Stimulated activated CD8-positive, alpha-beta memory T cell treated with anti-CD3 and anti-CD28 coated beads, Interleukin-12 subunit alpha, Interleukin-12 subunit beta, amount 100 ng/mL, for 1 hour (primary cell): ENCODE measurements around the gene GMIP.

Source experiments
- DNase-seq: peaks from one replicate; pipeline ENCODE4 v3.0.0-alpha.2; 2020; ENCODE audit warnings: low read depth

Gene GMIP

DNA sequence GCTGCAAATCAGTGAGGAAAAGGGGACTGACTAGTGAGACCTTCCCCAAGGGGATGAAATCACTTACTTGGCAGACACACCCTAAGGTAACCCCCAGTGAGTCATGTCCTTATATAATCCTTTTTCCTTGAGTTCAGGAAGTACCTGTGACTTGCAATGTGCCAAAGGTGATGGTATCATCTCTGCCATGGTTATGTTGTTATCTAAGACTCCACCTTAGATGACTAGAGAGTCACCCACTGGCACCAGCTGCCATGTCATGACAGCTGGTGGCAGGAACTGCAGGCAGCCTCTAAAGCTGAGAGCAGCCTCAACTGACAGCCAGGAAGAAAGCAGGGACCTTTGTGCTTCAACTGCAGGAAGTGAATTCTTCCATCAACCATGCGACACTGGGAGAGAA, 37.4 kb downstream of the GMIP start:
- DNase-seq, result no peak

DNA sequence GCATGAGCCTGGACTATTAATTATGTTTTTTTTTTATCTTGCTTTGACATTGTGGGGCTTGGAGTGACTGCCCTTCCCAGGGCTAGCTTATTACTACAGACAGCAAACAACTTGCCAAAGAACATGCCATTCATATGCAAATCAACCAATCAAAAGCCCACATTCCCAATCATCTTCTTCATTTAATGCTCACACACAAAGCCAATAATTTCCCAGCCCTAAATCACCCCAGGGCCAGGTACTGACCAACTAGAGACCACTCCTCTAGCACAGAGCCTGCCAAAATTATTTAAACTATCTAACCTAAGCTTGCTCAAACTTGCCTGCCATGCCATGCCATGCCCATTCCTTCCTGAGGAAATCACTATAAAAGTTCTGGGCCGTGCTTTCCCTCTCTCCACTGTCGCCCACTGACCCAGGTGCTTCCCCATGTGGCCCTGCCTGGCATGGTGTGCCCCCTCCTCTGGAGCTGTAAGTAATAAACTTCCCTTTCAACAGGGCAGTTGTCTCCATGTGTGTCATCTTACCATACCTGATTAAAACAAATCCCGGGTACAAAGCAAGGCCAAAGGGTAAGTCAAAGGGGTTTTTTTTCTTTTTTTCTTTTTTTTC, 40.6 kb downstream of the GMIP start:
- no peak for DNase-seq

- DNase-seq, result no peak
Observed at GRCh38 chr19:19602136-19602712, 41.2 kb downstream of the GMIP start.

GRCh38 chr19:19600793-19601330, 42.6 kb downstream of the GMIP start:
- DNase-seq, result no peak

- DNase-seq, result peak; percentile 44
Observed at GRCh38 chr19:19598728-19599451, 44.6 kb downstream of the GMIP start.

DNA sequence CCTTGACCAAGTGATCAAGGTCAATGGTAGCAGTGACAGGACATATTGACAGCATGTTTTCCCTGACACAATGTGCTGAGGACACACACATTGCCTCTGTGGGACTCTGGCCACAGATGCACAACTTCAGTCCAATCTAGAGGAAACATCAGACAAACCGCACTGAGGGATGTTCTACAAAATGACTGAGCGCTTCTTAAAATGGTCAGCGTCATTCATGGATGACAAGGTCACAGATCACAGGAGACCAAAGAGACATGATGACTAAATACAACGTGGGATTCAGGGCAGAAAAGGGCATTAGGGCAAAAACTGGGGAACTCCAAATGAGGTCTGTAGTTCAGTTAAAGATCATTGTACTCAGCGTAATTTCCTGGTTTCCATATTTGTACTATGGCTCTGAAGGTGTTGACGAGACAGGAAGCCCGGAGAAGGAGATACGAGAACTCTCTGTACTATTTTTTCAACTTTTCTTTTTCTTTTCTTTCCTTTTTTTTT, 45.6 kb downstream of the GMIP start:
- DNase-seq, result no peak

DNA sequence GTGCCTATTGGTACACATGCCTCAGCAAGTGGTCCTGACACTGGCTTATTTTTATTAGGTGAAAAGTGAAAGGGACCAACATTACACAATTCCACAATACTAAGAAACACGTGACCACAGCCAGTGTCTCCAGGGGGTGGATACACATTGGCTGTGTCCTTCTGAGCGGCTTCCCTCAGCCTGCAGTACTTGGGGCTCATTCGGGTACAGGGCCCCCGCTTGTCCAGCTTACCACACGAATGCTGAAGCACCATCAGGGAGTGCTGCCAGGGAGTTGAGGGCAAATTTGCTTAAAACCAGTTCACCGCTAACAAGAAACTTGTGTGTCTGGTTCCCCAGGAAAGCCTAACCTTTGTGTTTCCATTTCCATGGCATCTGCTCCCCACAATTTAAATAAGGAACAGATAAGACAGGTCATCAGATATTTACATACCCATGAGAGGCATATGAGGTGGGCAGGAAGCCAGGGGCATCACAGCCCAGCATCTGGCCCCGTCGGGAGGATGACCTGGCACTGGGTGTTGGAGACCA, 48.2 kb downstream of the GMIP start:
- DNase-seq, result no peak

DNA sequence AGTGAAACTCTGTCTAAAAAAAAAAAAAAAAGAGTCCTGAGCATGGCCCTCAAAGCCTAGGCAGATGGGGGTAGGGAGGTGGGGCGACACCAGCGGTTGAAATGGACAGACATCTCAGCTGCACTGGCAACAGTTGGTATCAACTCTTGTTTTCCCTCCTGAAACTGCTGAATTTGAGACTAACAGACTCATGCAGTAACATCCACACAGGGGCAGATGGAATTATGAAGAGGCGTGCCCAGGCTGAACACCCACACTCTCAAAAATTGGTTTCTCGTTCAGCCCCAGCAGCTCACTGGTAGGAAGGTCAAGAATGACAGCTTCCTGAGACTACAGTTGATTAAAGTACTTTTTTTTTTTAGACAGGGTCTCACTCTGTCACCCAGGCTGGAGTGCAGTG, 49.1 kb downstream of the GMIP start:
- no peak for DNase-seq

GRCh38 chr19:19592690-19593089, 50.8 kb downstream of the GMIP start:
- no peak for DNase-seq

GRCh38 chr19:19591133-19591825, 52.2 kb downstream of the GMIP start:
- peak; percentile 46 for DNase-seq

- DNase-seq, result no peak
Observed at GRCh38 chr19:19588546-19588945, 54.9 kb downstream of the GMIP start.

DNA sequence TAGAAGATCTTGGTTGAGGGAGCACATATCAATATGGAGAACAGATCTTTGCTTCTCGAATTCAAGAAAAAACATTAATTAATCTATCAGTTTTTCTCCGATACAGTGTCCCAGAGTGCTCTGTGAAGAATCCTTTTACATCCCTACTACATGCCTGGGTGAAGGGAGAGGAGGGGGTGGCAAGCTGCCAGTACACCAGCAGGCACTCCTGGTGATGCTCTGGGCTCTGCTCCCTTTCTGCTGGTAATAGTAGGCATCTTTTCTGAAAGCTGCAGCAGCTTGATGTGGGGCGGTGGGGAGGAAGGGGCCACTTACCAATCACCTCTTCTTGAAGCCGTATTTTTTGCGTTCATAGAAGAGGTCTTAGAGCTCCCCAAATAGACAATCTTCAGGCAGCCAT, 55.7 kb downstream of the GMIP start:
- DNase-seq, result no peak

DNA sequence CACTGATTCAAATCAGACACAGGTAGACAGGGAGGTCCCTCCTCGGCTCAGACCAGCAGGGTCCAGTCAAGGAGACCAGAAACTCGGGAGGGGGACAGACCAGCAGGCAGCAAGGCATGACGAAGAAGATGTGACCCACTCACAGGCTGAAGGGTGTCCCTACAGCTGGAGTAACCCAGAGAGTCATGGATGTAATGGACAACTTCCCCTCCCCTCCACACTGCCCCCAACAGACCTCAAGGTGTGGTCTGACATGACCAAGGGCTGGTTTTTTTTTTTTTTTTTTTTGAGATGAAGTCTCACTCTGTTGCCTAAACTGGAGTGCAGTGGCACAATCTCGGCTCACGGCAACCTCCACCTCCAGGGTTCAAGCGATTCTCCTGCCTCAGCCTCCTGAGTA, 59.1 kb downstream of the GMIP start:
- no peak for DNase-seq

- DNase-seq, result no peak
Observed at GRCh38 chr19:19582471-19582870, 61.0 kb downstream of the GMIP start.

- DNase-seq, result no peak
Observed at GRCh38 chr19:19581391-19581790, 62.1 kb downstream of the GMIP start.

DNA sequence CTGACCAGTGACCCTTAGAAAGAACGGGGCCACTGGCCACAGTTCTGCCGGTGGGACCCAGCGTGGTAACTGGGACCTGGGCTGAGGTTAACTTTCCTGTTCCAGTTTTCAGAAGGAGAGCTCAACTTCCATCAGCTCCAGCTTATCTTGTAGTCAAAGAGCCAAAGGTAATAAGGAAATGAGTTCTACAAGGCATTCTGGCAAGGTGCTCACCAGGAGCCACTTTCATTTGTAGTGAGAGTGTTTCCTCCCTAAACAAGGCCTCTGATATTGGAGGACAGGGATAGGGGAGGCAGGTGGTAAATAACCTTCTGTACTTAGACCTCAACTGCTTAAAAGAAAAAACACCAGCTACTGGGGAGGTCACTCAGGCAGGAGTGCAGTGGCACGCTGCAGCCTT, 63.0 kb downstream of the GMIP start:
- DNase-seq, result no peak

GRCh38 chr19:19579533-19580361, 63.7 kb downstream of the GMIP start:
- no peak for DNase-seq
